HG03565 (cell line): ENCODE results near the gene SYT8.
"Not testable (repeated sequence)": the region's sequence is repeated elsewhere in the genome, so short reads cannot be mapped to it uniquely, and the experiment has no call there.

ENCODE experiments used
- ATAC-seq: cut with Tn5 transposase; IDR thresholded peaks from one replicate; pipeline ENCODE4 v1.9.1; 2021; ENCODE audit warnings: mild to moderate bottlenecking, moderate library complexity; ENCODE audit not compliant: unreplicated experiment

Gene SYT8

GRCh38 chr11:1883346-1884302 lies 48.8 kb downstream of the SYT8 start:
- no peak for ATAC-seq

- ATAC-seq = no peak
These were observed 49.5 kb downstream of the SYT8 start for GRCh38 chr11:1884303-1884700.

- not testable (repeated sequence) for ATAC-seq
These were observed 51.8 kb downstream of the SYT8 start for GRCh38 chr11:1886551-1886950.
